ENCODE measurements around the gene PLCL1.

GRCh38 chr2:198077477-198077876 is 273.1 kb downstream of the PLCL1 start:
- TF ChIP-seq, protein P1, sequence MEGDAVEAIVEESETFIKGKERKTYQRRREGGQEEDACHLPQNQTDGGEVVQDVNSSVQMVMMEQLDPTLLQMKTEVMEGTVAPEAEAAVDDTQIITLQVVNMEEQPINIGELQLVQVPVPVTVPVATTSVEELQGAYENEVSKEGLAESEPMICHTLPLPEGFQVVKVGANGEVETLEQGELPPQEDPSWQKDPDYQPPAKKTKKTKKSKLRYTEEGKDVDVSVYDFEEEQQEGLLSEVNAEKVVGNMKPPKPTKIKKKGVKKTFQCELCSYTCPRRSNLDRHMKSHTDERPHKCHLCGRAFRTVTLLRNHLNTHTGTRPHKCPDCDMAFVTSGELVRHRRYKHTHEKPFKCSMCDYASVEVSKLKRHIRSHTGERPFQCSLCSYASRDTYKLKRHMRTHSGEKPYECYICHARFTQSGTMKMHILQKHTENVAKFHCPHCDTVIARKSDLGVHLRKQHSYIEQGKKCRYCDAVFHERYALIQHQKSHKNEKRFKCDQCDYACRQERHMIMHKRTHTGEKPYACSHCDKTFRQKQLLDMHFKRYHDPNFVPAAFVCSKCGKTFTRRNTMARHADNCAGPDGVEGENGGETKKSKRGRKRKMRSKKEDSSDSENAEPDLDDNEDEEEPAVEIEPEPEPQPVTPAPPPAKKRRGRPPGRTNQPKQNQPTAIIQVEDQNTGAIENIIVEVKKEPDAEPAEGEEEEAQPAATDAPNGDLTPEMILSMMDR (IDR thresholded peaks at IDR 0.05) = no peak
- no peak for TF ChIP-seq ZFX (IDR thresholded peaks at IDR 0.05; ENCODE audit: borderline replicate concordance)

All from 22Rv1 (cell line).